ENCODE measurements around the gene CUBN. TPM values are rescaled to one million over a fixed set of nuclear protein-coding genes. Genes with fewer than 3 reads are reported as not detected.

The CUBN gene
- total and polyA plus RNA-seq, 12 donors: 0.41 to 9.3 (median 1.3) TPM

DNA sequence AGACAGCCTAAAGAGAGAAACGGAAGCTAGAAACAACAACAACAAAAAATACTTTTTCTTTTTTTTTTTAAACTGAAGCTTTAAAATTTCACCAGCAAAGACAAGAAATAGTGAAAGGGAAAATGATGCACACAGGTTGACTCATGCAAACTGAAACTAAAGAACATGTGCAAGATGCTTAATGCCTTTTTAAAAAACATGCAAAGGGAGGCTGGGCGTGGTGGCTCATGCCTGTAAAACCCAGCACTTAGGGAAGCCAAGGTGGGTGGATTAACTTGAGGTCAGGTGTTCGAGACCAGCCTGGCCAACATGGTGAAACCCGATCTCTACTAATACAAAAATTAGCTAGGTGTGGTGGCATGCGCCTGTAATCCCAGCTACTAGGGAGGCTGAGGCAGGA is 15.1 kb upstream of the CUBN start:
- no peaks in the 10 kb centered on the region for H3K9me3 ChIP-seq (replicated peaks in 1 of 3)
- no peak for TF ChIP-seq POLR2A (IDR thresholded peaks at IDR 0.05)
- TF ChIP-seq, protein P1, sequence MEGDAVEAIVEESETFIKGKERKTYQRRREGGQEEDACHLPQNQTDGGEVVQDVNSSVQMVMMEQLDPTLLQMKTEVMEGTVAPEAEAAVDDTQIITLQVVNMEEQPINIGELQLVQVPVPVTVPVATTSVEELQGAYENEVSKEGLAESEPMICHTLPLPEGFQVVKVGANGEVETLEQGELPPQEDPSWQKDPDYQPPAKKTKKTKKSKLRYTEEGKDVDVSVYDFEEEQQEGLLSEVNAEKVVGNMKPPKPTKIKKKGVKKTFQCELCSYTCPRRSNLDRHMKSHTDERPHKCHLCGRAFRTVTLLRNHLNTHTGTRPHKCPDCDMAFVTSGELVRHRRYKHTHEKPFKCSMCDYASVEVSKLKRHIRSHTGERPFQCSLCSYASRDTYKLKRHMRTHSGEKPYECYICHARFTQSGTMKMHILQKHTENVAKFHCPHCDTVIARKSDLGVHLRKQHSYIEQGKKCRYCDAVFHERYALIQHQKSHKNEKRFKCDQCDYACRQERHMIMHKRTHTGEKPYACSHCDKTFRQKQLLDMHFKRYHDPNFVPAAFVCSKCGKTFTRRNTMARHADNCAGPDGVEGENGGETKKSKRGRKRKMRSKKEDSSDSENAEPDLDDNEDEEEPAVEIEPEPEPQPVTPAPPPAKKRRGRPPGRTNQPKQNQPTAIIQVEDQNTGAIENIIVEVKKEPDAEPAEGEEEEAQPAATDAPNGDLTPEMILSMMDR (IDR thresholded peaks at IDR 0.05): no peak
- H3K27ac ChIP-seq: no peak overlapping the region
- intact Hi-C loops (cut with DNase I): no loop called here
- no peak overlapping the region for H3K4me3 ChIP-seq
- no peaks in the 10 kb centered on the region for H3K27me3 ChIP-seq
- H3K36me3 ChIP-seq (replicated peaks in 1 of 2): no peaks in the 10 kb centered on the region
- WGBS, 4 donors: 87 to 89% (median 89%) methylated on average over 5 of the region's 5 CpGs
- DNase-seq: no peak
- no peaks in the 10 kb centered on the region for H3K4me1 ChIP-seq (replicated peaks in 1 of 2)

DNA sequence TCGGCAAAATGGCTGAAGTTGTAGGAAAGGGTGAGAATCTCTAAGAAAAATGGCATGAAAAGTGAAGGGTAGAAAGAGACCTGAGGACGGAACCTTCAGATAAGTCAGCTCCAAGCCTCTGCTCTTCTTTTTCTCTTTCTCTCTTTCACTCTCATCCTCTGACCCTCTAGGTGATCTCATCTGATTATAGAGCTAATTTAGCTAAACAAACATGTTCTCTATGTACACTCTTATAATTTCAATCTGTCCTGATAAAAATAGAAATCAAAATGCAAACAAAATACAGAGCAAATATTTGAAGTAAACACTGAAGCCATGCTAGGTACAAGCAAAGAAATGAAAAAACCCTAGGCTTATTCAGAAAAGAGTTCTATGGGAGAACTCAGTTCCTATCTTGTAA is 14.4 kb upstream of the CUBN start:
- intact Hi-C loops (cut with DNase I): no loop called here
- DNase-seq: no peak
- Histone ChIP-seq H3K36me3 (replicated peaks in 1 of 2) (no peaks in the 10 kb centered on the region), H3K27me3 (no peaks in the 10 kb centered on the region), H3K4me3 (no peak overlapping the region), H3K9me3 (replicated peaks in 1 of 3) (no peaks in the 10 kb centered on the region), H3K27ac (no peak overlapping the region), H3K4me1 (replicated peaks in 1 of 2) (no peaks in the 10 kb centered on the region)
- 93 to 99% (median 97%) methylated on average over 2 of the region's 2 CpGs for WGBS, 4 donors
- TF ChIP-seq, protein P1 (IDR thresholded peaks at IDR 0.05): no peak
- TF ChIP-seq POLR2A (IDR thresholded peaks at IDR 0.05): no peak

DNA sequence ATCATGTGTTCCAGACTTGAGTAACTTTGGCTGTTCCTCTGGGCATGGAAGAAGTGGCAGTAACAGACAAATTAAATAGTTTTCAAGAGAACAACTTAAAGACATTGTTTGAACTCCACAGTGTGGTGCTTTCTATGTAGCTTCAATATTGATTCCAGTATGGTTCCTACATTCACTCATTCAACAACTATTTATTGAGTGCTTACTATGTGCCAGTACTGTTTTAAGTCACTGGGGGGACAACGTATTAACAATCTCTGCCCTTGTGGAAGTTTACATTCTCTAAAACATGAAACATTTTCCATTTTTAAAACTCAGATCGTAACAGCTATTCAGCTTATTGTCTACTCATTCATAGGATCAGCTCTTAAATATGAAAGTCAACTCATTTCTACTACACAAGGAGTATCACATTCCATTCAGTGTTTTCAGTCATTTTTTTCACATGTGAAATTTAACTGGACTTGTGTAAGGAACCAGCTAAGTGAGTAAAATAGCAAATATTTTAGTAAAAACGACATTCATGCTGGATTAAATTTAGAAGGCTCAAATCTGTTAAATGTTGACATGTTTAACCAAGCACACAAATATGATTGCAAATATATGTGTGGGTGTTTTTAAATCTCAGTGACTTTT is 13.6 kb upstream of the CUBN start:
- 85 to 91% (median 87%) methylated on average over 3 of the region's 3 CpGs for WGBS, 4 donors
- no peak for DNase-seq
- intact Hi-C loops (cut with DNase I): no loop called here
- no peak for TF ChIP-seq POLR2A (IDR thresholded peaks at IDR 0.05)
- TF ChIP-seq, protein P1 (IDR thresholded peaks at IDR 0.05): no peak
- no peaks in the 10 kb centered on the region for H3K36me3 ChIP-seq (replicated peaks in 1 of 2)
- H3K9me3 ChIP-seq (replicated peaks in 1 of 3): no peaks in the 10 kb centered on the region
- H3K4me1 ChIP-seq (replicated peaks in 1 of 2): no peaks in the 10 kb centered on the region
- H3K27ac ChIP-seq: no peak overlapping the region
- H3K27me3 ChIP-seq: no peaks in the 10 kb centered on the region
- no peak overlapping the region for H3K4me3 ChIP-seq

DNA sequence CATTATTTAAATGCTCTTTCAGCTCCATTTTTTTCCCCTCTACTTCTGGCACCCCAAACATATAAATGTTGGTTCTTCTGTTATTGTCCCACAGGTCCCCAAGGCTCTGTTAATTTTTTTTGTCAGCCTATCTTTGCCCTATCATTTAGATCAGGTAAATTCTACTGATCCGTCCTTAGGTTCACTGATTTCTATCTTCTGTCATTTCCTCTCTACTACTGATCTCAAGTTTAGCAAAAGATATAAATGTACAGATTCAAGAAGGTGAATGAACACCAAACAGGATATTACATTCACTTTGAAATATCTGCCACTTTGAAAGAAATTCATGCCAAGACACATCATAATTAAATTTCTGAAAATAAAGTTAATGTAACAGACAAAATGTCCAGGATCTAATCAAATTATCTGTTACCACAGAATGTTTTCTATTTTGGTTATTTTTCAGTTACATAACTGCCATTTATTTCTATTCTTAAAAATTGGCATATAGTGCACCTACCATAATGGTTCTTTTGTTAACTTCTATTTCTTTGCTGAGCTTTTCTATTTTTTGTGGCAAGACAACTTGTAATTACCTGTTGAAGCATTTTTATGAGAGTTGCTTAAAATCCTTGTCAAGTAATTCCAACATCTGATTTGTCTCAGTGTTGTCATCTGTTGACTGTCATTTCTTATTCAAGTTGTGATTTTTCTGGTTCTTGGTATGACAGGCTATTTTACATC is 12.1 kb upstream of the CUBN start:
- no peak overlapping the region for H3K27ac ChIP-seq
- H3K9me3 ChIP-seq (replicated peaks in 1 of 3): no peaks in the 10 kb centered on the region
- no peak overlapping the region for H3K4me3 ChIP-seq
- 74 to 97% (median 90%) methylated on average over 1 of the region's 1 CpG for WGBS, 4 donors
- no peak for DNase-seq
- no peaks in the 10 kb centered on the region for H3K4me1 ChIP-seq (replicated peaks in 1 of 2)
- intact Hi-C loops (cut with DNase I): no loop called here
- no peaks in the 10 kb centered on the region for H3K36me3 ChIP-seq (replicated peaks in 1 of 2)
- TF ChIP-seq, protein P1 (IDR thresholded peaks at IDR 0.05): no peak
- TF ChIP-seq POLR2A (IDR thresholded peaks at IDR 0.05): no peak
- H3K27me3 ChIP-seq: no peaks in the 10 kb centered on the region
